IPS-NIHi7 (cell line): Measurements from ENCODE around the gene SHLD2.
"Not testable (repeated sequence)": the region's sequence is repeated elsewhere in the genome, so short reads cannot be mapped to it uniquely, and the experiment has no call there.

Experiments
- DNase-seq: peaks from one replicate; pipeline ENCODE4 v3.0.0; 2012; ENCODE audit warnings: mixed read lengths; ENCODE audit errors: extremely low spot score

SHLD2 gene

DNA sequence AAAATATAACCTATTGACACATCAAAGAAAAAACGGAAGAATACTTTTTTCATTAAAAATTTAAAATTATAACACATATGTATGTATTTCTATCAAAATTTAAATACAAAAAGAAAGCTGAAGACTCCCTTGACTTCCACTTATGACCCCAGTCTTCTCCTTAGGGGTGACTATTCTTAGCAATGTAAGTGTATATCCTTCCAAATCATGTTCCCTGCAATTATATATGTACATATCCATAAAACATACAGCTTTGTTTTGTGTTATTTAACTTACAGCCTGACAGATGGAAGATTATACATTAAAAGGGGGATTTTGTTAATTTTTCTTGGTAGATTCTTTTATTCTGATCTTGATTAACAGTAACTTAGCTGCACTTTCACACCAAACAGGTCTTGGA is 9.5 kb upstream of the SHLD2 start:
- DNase-seq = no peak

DNA sequence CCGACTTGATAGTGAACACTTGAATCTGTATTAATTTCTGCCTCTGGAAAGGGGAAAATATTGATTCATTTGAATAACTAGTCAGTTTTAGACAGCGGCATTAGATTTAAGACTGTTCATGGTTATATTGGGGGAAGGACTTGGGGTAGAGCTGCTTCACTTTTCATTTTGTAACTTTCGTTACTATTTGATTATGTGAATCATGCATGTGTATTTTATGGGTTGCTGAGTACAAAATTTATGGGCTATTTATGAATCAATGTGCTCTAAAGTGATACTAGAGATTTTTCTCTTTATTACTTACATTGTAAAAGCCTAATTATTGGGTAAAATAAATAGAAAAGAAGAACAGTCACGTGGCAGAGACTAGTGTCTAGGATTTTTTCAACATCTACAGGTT is 5.3 kb upstream of the SHLD2 start:
- no peak for DNase-seq

DNA sequence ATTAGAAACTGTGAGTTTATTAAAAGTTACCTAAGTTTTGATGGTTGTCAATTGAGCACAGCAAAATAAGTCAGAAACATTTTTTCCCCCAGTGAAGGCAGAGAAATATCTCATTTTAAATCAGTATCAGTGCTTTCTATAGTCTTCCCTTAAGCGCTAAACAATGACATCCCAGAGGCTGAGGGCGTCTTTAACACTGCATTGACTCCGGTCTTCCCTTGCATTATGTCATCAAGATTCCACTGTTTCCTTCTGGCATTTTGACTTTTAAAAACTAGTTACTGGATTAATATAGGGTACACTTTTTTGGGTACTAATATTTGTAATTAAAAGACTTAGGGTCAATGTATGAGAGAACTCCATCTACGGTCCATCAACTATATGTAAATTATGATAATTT is 4.2 kb upstream of the SHLD2 start:
- DNase-seq = no peak

DNA sequence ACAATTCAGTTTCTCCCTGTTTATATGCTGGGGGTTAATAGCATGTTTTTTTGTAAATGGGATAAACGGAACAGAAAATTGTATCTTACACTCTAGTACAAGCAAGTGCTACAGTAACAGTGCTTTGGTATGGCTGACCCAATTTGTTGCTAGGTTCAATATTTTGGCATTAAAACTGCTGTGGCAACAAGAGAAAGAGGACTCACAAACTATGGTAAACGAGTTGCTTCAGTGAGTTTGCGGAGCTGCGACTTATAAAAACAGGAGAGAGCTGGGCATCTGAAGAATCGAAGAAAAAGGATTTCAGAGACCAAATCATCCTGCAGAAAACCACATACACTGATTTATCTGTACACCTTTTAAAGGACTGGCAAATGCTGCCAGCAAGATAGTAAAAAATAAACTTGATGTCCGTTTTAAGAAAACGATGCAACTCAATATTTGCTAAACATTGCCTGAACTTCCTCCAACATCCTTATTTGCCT is 2.6 kb upstream of the SHLD2 start:
- no peak for DNase-seq

DNA sequence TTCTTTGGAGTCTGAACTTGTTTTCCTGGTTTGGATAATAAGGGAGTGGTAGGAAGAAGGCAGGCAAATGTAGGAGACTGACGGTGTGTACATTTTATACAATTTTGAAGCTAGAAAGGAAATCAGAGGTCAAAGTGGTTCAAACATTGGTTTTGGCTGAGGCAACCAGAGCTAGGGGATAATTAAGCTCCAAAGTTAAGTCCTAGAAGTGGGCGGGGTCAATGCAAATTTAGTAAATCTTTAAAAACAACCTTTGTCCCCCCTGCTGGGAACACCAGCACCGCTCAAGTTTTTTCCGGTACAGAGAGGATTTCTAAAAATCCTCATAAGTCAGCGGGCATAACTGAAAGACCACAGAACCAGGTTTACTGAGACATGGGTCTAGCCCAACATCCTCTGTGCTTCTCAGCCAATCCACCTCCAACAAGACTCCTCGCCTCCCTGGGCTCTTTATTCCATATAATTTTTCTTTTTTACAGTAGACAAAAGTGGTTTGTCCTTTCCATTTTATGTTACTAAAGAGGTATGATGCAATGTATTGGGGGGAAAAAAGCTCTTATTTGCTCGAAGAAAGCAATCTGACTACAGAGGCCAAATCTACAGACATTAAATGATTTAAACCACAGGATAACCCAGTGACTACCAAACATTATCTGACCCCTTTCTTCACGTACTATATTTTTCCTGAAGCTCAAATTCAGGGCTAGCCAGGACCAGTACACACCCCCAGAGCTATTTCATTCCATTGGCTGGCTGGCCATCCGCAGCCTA is 2.0 kb upstream of the SHLD2 start:
- peak; percentile 40 for DNase-seq

DNA sequence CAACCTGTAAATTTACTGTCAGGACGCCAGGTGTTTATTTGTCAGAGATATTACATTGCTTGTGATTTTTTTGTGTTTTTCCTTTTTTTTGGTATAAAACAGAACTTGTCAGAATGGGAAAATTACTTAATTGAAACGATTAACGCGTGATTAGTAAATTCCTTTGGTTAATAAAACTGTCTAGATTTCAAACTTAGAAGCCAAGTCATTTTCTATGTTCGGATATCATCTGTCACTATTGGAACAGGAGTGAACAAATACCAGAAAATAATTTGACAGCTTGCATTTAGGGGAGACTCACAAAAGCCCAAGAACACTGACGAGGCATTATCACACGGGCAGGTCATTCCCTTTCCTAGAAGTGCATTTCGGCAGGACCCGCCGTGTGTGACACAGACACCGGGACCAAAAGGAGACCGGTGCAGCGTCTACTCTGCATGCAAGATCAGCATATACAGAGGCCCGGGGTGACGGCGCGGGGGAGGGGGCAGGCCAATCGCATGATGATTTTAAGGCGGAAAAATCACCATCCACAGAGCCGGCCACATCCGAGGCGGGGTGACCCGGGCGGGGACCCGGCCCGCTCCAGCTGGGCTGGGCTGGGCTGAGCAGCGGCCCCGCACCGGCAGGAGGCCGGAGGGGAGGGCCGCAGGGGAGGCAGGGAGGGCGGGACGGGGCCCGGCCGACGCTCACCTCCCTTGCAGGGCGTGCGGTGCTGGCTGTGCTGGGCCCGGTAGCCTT is 1.2 kb upstream of the SHLD2 start:
- peak; percentile 34 for DNase-seq

DNA sequence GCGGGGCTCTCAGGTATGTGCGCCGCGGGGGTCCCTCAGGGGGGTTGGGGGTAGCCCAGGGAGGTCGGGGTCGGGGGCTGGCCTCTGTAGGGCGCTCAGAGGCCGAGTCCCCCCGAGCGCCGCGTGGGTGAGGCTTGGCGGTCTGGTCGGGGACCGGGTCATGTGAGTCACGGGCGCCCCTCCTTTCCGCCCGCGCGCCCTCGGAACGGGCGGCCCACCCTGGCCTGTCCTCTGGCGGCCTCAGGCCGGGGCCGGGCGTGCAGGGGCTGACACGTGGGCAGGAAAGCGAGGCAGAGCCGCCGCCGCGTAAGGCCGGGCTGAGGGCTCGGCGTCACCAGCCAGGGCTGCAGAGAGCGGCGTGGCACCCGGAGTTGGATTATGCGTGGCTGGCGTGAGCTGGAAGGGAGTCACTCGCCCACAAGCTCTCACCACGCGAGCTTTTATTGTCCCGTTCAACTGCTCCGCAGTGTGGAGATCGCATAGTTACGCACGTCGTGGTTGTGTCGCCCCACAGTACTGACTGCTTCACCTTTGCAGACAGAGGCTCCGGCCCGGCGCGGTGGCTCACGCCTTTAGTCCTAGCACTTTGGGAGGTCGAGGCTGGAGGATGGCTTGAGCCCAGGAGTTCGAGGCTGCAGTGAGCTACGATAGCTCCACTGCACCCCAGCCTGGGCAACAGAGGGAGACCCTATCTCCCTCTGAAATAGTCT is 385 bp downstream of the SHLD2 start:
- DNase-seq = peak; percentile 62

DNA sequence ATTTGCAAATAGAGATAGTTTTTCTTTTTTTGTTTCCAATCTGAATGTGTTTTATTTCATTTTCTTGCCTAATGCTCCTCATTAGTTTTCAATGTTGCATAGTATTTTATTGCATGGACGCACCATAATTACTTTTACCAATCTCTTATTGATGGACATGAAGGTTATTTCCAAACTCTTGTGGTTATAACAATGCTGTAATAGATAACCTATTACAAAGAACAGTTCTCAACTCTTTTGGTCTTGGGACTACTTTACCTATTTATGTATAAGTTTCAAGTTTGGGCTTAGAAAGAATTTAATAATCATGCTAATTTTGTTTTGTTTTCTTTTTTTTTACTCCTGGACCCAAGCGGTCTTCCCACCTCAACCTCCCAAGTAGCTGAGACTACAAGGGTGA is 7.0 kb downstream of the SHLD2 start:
- DNase-seq = no peak

DNA sequence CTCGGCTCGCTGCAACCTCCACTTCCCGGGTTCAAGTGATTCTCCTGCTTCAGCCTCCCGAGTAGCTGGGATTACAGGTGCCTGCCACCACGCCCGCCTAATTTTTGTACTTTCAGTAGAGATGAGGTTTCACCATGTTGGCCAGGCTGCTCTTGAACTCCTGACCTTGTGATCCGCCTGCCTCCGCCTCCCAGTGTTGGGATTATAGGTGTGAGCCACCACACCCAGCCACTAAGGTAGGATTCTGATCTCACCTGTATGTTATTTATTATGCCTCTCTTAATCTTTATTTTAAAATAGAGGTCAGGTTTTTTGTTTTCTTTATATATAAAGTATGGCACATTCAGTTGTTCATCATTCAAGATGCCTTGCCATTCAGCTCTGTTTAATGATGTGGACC is 9.7 kb downstream of the SHLD2 start:
- not testable (repeated sequence) for DNase-seq

DNA sequence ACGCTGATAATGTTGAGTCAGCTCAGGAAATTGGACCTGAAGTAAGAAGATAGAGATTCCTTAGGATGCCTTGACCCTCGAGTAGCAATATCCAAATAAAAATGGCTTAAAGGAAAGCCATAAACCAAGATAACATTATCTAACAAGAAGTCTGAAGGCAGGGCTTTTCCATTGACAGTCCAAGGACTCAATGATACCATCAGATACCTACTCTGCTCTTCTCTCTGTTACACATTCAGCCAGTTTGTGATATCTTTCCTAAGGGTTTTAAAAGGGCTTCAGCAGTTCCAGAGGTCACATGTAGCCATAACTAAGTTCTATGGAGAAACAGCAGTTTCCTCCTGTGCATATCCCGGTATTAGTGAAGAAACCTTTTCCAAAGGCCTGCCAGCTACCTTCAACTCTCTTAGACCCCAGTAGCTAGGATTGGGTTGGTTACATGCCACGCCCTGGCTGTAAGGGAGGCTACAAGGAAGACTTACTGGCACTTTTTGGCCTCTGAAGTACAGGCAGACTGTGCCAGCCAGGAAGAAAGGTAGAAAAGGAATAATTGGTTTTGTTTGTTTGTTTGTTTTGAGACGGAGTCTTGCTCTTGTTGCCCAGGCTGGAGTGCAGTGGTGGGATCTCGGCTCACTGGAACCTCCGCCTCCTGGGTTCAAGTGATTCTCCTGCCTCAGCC is 10.6 kb downstream of the SHLD2 start:
- no peak for DNase-seq

DNA sequence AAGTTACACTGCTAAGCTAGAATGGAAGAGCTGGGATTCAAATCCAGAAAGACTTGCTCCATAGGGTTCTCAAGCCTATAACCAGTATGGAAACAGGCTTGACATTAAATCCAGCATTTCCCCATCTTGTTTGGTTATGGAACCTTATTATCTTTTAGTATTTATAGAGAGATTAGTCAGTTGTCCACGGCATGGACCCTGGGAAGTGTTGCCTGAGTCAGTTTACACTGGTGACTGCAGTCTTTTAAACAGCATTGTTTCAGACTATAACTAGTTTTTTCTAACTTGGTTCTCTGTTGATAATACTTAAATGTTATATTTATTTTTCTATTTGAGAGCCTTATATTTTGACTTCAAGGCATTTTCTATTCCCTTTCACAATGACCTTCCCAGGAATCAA is 23.1 kb downstream of the SHLD2 start:
- DNase-seq = not testable (repeated sequence)

DNA sequence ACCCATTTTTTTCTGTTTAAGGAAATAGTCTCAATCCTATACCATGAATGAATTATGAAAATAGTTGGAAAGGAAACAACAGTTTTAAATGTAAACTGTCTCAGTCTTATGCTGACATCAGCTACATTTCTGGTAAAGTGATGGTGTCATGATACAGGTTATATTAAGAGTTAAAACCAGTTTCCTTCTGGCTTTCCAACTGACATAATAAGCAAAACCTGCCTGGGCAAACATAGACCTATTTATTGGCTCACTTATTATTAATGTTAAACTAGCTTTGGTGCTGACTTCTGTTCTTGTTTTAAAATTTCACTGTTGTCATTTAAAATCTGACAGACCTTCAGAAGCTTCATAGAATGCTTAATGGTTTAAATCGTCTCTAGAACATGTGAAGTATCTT is 24.0 kb downstream of the SHLD2 start:
- DNase-seq = not testable (repeated sequence)

DNA sequence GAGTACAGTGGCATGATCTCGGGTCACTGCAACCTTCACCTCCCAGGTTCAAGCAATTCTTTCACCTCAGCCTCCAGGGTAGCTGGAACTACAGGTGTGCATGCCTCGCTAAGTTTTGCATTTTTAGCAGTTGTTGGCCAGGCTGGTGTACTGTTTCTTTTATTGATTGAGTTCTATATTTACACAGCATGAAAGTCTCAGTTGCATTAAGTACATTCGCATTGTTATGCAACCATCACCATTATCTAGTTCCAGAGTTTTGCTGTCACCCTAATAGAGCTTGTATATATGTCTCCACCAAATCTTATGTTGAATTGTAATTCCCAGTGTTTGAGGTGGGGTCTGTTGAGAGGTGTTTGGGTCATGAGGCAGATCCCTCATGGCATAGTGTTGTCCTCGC is 28.3 kb downstream of the SHLD2 start:
- not testable (repeated sequence) for DNase-seq

DNA sequence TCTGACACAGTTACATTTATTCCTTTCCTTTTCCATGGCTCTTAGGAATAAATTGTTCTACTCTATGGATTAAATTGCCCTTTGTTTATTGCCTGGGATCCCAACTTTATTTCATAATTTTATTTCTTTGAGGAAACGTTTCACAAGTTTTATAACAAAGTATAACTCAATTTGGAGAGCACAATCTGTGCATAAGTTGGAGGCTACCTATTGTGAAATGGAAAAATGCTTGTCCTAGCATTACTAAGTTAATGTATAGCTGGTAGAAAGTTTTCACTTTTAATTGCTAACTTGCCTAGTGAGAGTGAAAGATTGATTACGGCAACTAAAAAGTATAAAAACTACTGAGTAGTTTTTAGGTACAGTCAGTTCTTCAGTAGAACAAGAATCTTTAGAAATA is 32.0 kb downstream of the SHLD2 start:
- DNase-seq = not testable (repeated sequence)

DNA sequence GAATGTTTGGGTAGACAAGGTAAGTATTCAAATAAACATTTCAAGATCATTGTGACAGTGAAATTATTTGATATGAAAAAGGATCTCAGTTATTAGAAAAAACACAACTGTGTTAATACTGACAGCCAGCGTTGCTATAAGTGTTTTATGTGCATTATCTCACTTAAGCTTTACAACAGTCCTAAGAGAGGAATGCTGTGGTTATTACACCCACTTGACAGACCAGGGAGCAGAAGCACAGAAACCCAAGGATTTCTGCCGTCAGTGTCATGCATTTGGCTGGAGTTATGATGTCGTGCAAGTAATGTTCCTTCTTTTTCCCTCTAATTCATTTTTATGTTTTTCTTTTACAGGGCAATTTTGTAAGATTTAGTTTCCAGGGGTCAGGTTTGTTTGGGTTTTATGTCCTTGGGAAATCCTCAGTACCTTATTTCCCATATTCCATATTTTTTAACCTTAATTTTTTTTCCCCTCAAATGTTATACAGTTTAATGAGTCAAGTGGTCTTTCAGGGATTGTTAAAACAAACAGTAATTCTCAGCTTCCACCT is 32.7 kb downstream of the SHLD2 start:
- DNase-seq = not testable (repeated sequence)

DNA sequence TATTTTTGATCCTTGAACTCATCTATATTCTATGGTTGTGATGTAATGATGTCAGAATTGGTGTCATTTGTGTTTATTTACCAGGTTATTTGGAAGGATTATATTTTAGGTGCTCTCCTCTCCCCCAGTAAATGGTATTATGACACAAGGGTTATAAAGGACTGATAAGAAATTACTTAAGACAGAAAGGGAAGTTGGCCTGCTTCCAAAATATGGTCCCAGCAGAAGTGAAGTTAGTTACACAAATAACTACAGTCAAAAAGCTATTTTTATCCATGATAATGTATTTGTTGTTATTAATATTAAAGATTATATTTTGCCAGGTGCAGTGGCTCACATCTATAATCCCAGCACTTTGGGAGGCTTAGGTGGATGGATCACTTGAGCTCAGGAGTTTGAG is 37.2 kb downstream of the SHLD2 start:
- DNase-seq = not testable (repeated sequence)

DNA sequence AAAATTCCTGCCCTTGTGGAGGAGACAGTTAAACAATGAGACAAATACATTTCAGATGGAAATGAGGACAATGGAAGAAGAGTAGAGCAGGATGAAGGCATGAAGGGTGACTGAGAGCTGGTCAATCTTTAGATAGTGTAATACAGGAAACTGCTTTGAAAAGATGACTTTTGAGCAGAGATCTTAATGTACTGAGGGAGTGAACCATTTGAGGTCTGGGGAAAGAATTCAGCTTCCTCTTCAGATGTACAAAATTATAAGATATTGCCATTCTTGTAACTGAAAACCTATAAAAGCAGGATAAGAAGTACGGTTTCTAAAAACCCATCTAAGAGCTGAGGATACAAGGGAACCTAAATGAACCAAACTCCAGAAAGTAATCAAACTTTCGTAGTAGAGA is 38.9 kb downstream of the SHLD2 start:
- not testable (repeated sequence) for DNase-seq

DNA sequence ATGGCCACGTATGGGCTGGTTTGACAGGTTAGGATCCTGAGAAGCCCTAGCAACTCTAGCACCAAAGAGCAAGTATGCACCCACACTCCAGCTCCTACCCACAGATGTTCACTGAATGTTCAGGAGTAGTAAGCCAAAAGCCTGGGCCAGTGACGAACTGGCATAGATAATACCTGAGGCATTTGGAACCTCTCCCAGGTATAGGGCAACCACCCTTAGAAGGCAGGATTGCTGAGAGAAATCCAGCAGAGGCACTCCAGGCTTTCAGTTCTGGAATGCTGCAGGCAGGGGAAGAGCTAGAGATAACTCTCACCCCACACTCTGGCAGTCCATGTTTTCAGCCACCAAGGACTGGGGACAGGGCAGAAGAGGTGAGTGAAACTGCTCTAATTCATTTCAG is 39.4 kb downstream of the SHLD2 start:
- DNase-seq = not testable (repeated sequence)

DNA sequence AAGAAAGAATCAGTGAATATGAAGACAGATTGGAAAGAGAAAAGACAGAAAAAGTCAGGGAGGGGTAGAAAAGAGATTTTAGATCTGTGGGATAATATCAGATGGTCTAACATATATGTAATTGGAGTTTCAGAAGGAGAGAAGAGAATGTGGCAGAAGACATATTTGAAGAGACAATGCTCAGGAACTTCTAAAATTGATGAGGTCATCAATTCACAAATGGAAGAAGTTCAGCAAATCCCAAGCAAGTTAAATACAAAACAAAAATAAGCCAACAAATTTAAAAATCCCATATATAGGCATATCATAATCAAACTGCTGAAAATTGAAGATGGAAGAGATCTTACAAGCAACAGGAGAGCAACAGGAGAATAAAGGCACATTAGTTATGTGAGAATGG is 42.5 kb downstream of the SHLD2 start:
- DNase-seq = not testable (repeated sequence)

DNA sequence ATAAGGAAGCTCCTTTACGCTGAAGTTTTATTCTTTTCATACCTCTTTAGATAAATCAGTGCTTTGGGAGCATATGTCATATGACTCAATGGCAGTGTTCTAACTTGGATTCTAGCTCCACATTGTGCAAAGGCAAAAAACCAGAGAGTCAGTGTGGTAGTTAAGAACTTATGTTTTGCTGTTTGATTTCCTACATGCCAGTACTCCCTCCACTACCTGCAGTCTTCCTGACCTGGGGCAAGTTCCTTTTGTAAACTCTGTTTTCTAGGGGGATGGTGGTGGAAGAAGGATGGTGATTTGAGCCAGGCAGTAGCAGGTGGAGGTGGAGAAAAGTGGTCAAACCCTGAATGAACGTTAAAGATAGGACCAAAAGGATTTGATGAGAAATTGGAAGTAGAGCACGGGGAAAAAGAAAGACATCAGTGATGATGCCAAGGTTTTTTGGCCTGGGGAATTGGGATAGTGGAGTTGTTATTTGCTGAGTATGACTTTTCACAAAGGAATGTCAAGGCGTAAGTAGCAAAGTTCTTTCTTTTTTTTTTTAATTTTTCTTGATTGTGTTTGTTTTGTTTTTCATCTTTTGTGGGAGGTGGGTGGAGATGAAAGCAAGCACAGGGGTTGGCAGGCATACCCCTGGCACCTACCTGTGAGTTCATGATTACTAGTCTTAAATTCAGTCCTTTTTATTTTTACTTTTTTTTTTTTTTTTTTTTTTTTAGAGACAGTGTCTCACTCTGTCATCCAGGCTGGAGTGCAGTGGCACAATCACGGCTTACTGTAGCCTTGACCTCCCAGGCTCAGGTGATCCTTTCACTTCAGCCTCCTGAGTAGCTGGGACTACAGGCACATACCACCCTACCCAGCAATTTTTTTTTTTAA is 47.5 kb downstream of the SHLD2 start:
- DNase-seq = not testable (repeated sequence)

DNA sequence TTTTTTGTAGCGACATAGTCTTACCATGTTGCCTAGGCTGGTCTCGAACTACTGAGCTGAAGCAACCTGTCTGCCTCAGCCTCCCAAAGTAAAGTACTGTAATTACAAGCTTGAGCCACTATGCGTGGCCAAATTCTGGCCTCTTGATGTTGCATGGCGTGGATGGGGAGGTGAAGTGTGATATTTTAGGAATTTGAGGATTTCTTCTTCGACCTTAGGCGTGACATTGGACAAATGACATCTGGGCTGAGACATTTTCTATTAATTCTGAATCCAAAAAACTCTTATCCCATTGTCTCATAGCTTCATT is 48.1 kb downstream of the SHLD2 start:
- not testable (repeated sequence) for DNase-seq
